Suprapubic skin (tissue), 4 donors: ENCODE data around the gene SFXN5. TPM values are rescaled to one million over a fixed set of nuclear protein-coding genes. Genes with fewer than 3 reads are reported as not detected.

Experiments
- DNase-seq, 2 donors: peaks; one replicate each; pipeline ENCODE4 v3.0.0-alpha.2; 2019; ENCODE audit warnings: low spot score in 2 of 2
- H3K27ac ChIP-seq: fragments of 200-600 bp; sonication (generic); one replicate; pipeline ENCODE4 v1.5.1; 2019
- H3K27me3 ChIP-seq: fragments of 200-600 bp; sonication (generic); one replicate; pipeline ENCODE4 v1.5.1; 2019
- H3K36me3 ChIP-seq: fragments of 200-600 bp; sonication (generic); one replicate; pipeline ENCODE4 v1.5.1; 2019
- H3K4me1 ChIP-seq: fragments of 200-600 bp; sonication (generic); one replicate; pipeline ENCODE4 v1.5.1; 2019
- H3K4me3 ChIP-seq: fragments of 200-600 bp; sonication (generic); one replicate; pipeline ENCODE4 v1.5.1; 2019; ENCODE audit warnings: mild to moderate bottlenecking
- H3K9me3 ChIP-seq: fragments of 200-600 bp; sonication (generic); one replicate; pipeline ENCODE4 v1.5.1; 2019
- CTCF ChIP-seq, 2 donors: fragments of 200-600 bp in 1 of 2; fragments of 450-650 bp in 1 of 2; sonication (generic) in 1 of 2; IDR thresholded peaks; one replicate each; pipeline ENCODE4 v1.5.1; 2016 to 2019; ENCODE audit warnings: antibody characterized with exemption in 2 of 2, mild to moderate bottlenecking in 1 of 2, moderate library complexity in 1 of 2
- EP300 ChIP-seq: sonication (generic); formaldehyde crosslinking; IDR thresholded peaks from one replicate; pipeline ENCODE4 v1.6.1; 2017; ENCODE audit warnings: antibody characterized with exemption
- POLR2A ChIP-seq, 2 donors: fragments of 450-650 bp; IDR thresholded peaks; one replicate each; pipeline ENCODE4 v1.6.1; 2017; ENCODE audit warnings: antibody characterized with exemption in 2 of 2, mild to moderate bottlenecking in 2 of 2, moderate library complexity in 2 of 2
- POLR2AphosphoS5 ChIP-seq, 3 donors: sonication (generic); formaldehyde crosslinking; IDR thresholded peaks; one replicate each; pipeline ENCODE4 v1.6.1; 2017; ENCODE audit warnings: antibody characterized with exemption in 3 of 3
- WGBS: methylation state at CpG from one replicate; pipeline ENCODE4 v1.1.5; 2018; 5-methylcytosine and 5-hydroxymethylcytosine counted together
- total RNA-seq, 4 donors: library from RNA; depleted of rRNA; stranded (reverse); fragments of >200 nt; gene quantifications; one replicate each; pipeline ENCODE4 v1.1.0, GENCODE V29; 2016

SFXN5 gene
- total RNA-seq, 4 donors from 2014 or later: 11.9 to 25.7 (median 18.8) TPM

GRCh38 chr2:73004889-73005596, 66.5 kb downstream of the SFXN5 start:
- Histone ChIP-seq H3K4me3 (no peak overlapping the region), H3K9me3 (no peaks in the 10 kb centered on the region), H3K4me1 (no peaks in the 10 kb centered on the region), H3K36me3 (peaks cover 8% of the 10 kb centered on the region), H3K27ac (no peak overlapping the region), H3K27me3 (no peaks in the 10 kb centered on the region)
- peak; percentile 30 to 37 for DNase-seq
- 77% methylated on average over 14 of the region's 14 CpGs for WGBS
- TF ChIP-seq POLR2AphosphoS5 (IDR thresholded peaks at IDR 0.05): no peak
- TF ChIP-seq CTCF (IDR thresholded peaks at IDR 0.05): no peak
- no peak for TF ChIP-seq EP300
- no peak for TF ChIP-seq POLR2A (IDR thresholded peaks at IDR 0.05)

- H3K27me3 ChIP-seq: no peaks in the 10 kb centered on the region
- WGBS: 86% methylated on average over 12 of the region's 12 CpGs
- peaks cover 8% of the 10 kb centered on the region for H3K36me3 ChIP-seq
- no peak overlapping the region for H3K4me3 ChIP-seq
- no peaks in the 10 kb centered on the region for H3K4me1 ChIP-seq
- DNase-seq: peak in 1 of 2 donors; percentile 74
- no peak overlapping the region for H3K27ac ChIP-seq
- TF ChIP-seq POLR2A (IDR thresholded peaks at IDR 0.05): no peak
- H3K9me3 ChIP-seq: no peaks in the 10 kb centered on the region
Measured at GRCh38 chr2:73004466-73004865, 67.0 kb downstream of the SFXN5 start.

- Histone ChIP-seq H3K9me3 (no peaks in the 10 kb centered on the region), H3K27ac (no peak overlapping the region), H3K27me3 (no peaks in the 10 kb centered on the region), H3K4me3 (no peak overlapping the region), H3K4me1 (no peaks in the 10 kb centered on the region), H3K36me3 (peaks cover 5% of the 10 kb centered on the region)
- peak in 1 of 2 donors; percentile 59 for DNase-seq
- no peak for TF ChIP-seq POLR2A (IDR thresholded peaks at IDR 0.05)
- no peak for TF ChIP-seq EP300
- no peak for TF ChIP-seq POLR2AphosphoS5 (IDR thresholded peaks at IDR 0.05)
- TF ChIP-seq CTCF (IDR thresholded peaks at IDR 0.05): no peak
- 89% methylated on average over 7 of the region's 8 CpGs for WGBS
Measured at GRCh38 chr2:73003027-73003426, 68.5 kb downstream of the SFXN5 start.

GRCh38 chr2:73000808-73001570, 70.5 kb downstream of the SFXN5 start:
- DNase-seq: peak in 1 of 2 donors; percentile 60
- Histone ChIP-seq H3K9me3 (no peaks in the 10 kb centered on the region), H3K27ac (no peak overlapping the region), H3K36me3 (peaks cover 8% of the 10 kb centered on the region), H3K27me3 (no peaks in the 10 kb centered on the region), H3K4me1 (no peaks in the 10 kb centered on the region), H3K4me3 (no peak overlapping the region)
- no peak for TF ChIP-seq EP300
- no peak for TF ChIP-seq CTCF (IDR thresholded peaks at IDR 0.05)
- TF ChIP-seq POLR2A (IDR thresholded peaks at IDR 0.05): no peak
- TF ChIP-seq POLR2AphosphoS5 (IDR thresholded peaks at IDR 0.05): no peak
- 93% methylated on average over 5 of the region's 6 CpGs for WGBS

GRCh38 chr2:72999729-73000725, 71.5 kb downstream of the SFXN5 start:
- TF ChIP-seq POLR2AphosphoS5 (IDR thresholded peaks at IDR 0.05) (no peak), POLR2A (IDR thresholded peaks at IDR 0.05) (no peak), EP300 (no peak), CTCF (IDR thresholded peaks at IDR 0.05) (no peak)
- WGBS: 91% methylated on average over 7 of the region's 13 CpGs
- H3K36me3 ChIP-seq: peaks cover 8% of the 10 kb centered on the region
- H3K4me3 ChIP-seq: no peak overlapping the region
- peak in 1 of 2 donors; percentile 49 for DNase-seq
- no peaks in the 10 kb centered on the region for H3K4me1 ChIP-seq
- no peak overlapping the region for H3K27ac ChIP-seq
- no peaks in the 10 kb centered on the region for H3K27me3 ChIP-seq
- no peaks in the 10 kb centered on the region for H3K9me3 ChIP-seq
